GM21423 (cell line): ENCODE data around the gene IFIT2.
"Not testable (repeated sequence)": the region's sequence is repeated elsewhere in the genome, so short reads cannot be mapped to it uniquely, and the experiment has no call there.

Source experiments
- ATAC-seq: cut with Tn5 transposase; IDR thresholded peaks from one replicate; pipeline ENCODE4 v1.9.1; 2021; ENCODE audit warnings: mild to moderate bottlenecking, moderate library complexity; ENCODE audit not compliant: unreplicated experiment

IFIT2 gene

GRCh38 chr10:89301721-89302445 is at the start of gene IFIT2:
Gene IFIT2 (plus strand): TSS chr10:89302046. CDS start chr10:89302124, 78 bp downstream.
- peak; percentile 72 for ATAC-seq

DNA sequence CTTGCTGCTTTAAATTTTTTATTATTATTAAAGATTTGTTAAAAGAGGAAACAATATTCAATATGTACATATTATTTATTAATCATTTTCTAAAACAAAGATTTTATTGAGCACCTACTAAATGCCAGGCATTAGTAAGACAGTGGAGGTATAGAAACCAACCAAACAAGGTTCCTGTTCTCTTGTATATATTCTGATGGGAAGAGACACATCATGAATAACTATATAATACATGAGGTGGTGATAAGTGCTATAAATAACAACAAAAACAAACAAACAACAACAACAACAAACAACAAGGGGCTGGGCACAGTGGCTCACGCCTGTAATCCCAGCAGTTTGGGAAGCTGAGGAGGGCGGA is 49.6 kb upstream of the IFIT2 start:
- no peak for ATAC-seq

DNA sequence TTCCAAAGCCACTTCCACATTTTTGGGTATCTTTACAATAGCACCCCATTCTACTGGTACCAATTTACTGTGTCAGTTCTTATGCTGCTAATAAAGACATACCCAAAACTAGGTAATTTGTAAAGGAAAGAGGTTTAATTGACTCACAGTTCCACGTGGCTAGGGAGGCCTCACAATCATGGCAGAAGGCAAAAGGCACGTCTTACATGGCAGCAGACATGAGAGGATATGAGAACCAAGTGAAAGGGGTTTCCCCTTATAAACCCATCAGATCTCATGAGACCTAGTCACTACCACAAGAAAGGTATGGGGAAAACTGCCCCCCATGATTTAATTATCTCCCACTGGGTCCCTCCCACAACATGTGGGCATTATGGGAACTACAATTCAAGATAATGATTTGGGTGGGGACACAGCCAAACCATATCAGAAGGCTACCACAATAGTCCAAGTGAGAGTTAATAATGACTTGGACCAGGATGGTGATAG is 46.7 kb upstream of the IFIT2 start:
- not testable (repeated sequence) for ATAC-seq

GRCh38 chr10:89255793-89256192 is 46.1 kb upstream of the IFIT2 start:
- ATAC-seq: no peak

DNA sequence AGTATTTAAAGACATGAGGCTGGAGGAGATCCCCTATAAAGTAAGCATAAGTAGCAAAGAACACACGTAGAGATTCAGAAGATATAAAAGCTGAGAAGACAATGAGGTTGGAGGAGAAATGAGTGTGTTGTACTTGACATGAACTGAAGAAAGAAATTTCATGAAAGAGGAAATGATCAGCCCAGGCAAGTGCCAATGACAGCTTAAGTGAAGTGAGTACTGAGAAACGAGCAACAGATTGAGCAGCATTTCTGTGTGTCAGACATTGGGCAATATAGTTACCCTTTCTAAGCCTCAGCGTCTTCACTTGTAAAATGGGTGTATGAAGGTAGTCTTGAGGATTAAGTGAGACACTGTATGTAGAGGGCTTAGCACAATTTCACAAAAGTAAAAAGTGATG is 45.5 kb upstream of the IFIT2 start:
- no peak for ATAC-seq

DNA sequence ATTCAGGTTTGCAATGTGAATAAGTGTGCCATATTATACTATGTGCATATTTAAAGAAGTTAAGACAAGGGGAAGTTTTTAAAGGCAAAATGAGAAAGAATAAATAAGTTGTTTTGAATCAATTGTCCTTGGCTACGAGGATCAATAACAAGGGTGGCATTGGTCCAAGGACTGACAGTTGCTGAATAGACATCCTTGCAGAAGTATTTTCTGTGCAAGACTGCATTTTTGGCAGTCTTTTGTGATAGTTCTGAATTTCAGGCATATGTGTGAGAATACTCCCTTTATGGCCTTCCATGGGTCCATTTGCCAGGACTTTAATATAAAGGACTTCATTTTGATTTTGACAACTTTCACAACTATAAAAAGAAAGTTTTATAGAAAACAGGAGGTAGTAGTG is 44.9 kb upstream of the IFIT2 start:
- no peak for ATAC-seq

- no peak for ATAC-seq
These were observed 44.3 kb upstream of the IFIT2 start for GRCh38 chr10:89257581-89257980.

DNA sequence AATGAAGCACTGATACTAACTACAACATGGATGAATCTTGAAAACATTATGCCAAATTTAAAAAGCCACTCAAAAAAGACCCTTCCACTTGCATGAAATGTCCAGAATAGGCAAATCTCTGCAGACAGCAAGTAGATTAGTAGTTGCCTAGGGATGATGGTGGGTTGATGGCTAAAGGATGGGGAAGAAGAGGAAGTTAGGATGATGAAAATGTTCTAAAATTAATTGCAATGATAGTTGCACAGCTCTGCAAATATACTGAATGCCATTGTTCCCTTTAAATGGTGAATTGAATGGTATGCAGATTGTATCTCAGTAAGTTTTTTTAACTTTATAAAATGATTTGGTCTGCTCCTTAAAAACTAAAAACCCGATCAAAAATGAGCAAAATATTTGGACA is 43.0 kb upstream of the IFIT2 start:
- ATAC-seq: no peak

GRCh38 chr10:89262086-89263051 is 39.5 kb upstream of the IFIT2 start:
- ATAC-seq: no peak

DNA sequence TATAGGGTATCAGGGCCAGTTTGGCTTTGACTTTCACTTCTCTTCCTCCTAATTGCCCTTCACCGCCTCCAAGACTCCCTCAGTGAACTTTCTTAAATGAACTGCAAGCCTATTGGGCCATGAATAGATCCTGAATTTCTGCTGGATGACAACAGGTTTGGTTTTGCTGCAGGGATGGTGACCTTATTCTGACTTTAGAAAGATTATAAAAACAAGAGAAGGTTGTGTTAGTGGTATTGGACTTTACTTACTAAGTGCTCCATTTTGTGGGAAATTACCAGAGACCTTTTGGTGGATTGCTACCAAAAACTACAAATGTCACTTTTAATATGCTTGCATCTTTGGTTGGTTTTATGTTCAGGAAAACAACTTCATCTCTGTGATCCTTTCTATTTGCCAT is 38.8 kb upstream of the IFIT2 start:
- ATAC-seq: no peak

GRCh38 chr10:89263531-89263930 is 38.3 kb upstream of the IFIT2 start:
- ATAC-seq: no peak

DNA sequence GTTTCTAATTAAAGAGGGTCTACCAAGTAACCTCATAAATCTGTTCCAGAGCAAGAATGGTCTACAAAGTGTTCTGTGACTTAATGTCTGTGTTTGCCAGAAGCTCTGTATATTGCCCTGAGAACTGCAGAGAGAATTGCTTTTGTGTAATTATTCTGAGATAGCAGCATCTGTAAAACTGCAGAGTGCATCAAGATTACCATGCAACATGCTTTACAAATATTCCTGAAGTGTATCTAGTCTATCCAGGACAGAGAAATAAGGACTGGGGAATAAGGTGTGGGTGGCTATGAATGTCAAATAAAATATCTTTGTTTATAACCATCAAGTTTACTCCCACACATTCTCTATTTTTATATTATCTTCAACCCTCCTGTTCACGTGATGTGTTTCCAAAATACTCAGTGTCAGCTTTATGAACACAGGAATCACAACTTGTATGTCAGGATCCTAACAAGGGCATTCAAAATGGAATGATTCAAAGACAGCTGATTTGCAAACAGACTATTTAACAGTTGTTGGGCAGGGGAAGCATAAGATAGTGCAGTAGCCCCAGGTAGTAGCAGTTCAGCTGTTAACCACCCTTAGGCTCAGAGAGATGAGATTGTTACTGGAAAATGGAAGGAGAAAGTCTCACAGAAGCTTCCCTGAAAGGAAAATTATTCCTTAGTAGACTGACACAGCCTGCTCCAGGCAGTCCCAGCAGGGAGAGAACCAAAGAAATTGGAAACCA is 35.0 kb upstream of the IFIT2 start:
- ATAC-seq: no peak

- ATAC-seq: no peak
These were observed 32.3 kb upstream of the IFIT2 start for GRCh38 chr10:89269433-89270152.

DNA sequence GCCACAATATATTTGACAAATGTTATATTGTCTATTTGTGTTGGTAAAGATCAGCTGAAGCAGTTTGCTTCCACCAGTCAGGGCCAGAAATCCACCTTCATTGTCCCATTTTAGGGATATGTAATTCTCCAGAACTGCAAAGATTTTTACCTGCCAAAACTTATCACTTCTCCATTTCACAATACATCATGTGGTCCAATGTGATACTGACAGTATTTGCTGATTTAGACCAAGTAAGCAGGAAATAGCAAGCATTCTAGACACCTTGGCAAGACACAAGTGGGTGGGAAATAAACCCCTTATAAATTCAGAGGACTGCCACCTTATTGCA is 31.7 kb upstream of the IFIT2 start:
- ATAC-seq: no peak

DNA sequence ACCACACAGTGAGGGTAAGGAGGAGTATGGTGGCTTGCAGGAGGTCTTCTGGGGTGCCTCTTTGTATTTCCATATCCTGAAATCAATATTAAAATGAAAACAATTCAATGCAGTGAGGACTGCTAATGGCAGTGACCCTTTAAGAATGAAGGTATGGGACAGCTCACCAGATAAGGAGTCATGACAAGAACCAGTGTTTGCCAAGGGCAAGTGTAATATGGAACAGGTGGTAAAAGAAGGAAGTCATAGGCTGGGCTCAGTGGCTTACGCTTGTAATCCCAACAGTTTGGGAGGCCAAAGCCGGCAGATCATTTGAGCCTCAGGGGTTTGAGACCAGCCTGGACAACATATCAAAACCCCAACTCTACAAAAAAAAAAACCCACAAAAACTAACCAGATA is 30.3 kb upstream of the IFIT2 start:
- ATAC-seq: no peak

GRCh38 chr10:89273680-89274079 is 28.2 kb upstream of the IFIT2 start:
- ATAC-seq: no peak

- no peak for ATAC-seq
These were observed 26.9 kb upstream of the IFIT2 start for GRCh38 chr10:89274928-89275327.

GRCh38 chr10:89275383-89275782 is 26.5 kb upstream of the IFIT2 start:
- no peak for ATAC-seq

DNA sequence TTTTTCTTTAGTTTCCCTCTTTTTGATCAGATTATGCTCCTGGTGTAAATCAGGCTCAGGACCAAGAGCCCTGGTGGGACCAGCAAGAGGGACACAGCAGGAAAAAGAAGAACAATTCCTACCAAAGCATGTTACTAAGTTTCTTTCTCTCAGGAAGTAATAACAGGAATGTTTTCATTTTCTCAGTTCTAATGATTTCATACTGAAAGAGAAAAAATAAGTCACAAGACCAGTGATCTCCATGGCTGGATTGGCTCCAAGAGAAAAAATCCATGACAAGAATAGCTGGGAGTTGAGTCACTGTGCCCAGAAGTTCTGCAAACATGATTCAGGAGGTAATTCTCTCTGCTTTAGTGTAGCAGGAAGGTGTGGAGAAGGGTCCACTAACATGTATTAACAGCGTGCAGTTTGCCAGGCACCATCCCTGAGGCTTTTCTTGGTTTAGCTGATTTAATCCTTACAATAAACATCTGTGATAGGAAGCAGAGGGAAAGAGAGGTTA is 23.8 kb upstream of the IFIT2 start:
- no peak for ATAC-seq

DNA sequence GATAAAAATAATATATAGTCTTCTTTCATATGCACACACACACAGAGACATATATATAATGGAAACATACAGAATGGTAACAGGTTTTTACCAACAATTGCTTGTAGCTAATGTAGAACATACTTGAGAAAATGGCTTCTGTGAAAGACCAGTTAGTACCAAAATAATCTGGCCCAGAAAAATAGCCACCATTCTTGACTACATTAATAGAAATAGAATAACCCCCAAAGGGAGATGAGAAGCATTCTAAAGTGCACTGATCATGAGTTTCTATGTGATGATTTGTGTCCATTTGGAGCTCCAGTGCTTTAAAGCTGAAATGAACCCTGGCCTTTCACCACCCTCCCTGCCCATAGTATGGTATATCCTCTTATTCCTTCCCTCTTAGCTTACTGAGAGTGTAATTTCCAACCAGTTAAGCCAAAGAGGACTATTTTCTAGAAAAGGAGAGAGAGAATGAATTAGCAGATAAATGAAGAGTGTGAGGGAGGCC is 22.9 kb upstream of the IFIT2 start:
- no peak for ATAC-seq
